ENCODE results near the gene SERPINB6.

DNA sequence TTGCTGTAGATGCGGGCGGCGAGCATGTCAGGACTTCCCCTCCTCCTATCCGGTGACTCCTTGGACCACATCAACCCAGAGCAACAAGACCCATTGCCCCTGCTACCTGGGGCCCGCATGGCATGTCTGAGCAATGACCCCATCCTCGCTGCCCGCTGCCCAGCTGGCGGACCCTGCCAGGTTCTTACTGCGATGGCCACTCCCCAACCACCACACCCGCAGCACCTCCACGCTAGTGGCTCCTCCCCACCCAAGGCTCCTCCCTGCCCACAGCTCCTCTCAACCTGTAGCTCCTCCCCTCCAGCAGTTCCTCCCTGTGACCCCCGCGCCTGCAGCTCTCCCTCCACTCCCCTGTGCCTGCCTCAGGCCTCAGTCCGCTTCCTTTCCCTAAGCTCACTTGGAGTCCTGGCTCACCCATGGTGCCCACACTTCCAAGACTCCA lies 50.7 kb downstream of the SERPINB6 start:
- no peak for TF ChIP-seq CTCF (conservative IDR thresholded peaks at IDR 0.05; ENCODE audit: low read depth, low read length)
- no peak for TF ChIP-seq POLR2A (IDR thresholded peaks at IDR 0.05; ENCODE audit: low read depth, low read length)
- TF ChIP-seq FOS (IDR thresholded peaks at IDR 0.05; ENCODE audit: low read depth, low read length) = no peak
